Measurements from ENCODE around the gene INPP5A.
"Not testable (repeated sequence)": the region's sequence is repeated elsewhere in the genome, so short reads cannot be mapped to it uniquely, and the experiment has no call there.

Gene INPP5A

DNA sequence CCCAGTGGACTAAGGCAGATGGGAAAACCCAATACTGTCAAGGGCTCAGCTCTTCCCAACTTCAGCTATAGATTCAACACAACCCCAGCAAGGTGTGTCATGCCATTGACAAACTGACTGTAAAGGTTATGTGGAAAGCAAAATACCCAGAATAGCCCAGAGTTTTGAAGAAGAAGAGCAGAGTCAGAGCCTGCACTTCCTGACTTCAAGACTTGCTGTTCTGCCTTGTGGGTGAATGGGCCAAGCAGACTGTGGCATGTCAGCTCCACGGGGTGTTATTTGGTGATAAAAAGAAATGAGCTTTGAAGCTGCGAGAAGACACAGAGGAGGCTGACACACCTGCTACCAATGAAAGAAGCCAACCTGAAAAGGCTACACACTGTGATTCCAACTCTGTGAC, 158.6 kb downstream of the INPP5A start:
- no peak for DNase-seq (ENCODE audit: low read depth)

DNA sequence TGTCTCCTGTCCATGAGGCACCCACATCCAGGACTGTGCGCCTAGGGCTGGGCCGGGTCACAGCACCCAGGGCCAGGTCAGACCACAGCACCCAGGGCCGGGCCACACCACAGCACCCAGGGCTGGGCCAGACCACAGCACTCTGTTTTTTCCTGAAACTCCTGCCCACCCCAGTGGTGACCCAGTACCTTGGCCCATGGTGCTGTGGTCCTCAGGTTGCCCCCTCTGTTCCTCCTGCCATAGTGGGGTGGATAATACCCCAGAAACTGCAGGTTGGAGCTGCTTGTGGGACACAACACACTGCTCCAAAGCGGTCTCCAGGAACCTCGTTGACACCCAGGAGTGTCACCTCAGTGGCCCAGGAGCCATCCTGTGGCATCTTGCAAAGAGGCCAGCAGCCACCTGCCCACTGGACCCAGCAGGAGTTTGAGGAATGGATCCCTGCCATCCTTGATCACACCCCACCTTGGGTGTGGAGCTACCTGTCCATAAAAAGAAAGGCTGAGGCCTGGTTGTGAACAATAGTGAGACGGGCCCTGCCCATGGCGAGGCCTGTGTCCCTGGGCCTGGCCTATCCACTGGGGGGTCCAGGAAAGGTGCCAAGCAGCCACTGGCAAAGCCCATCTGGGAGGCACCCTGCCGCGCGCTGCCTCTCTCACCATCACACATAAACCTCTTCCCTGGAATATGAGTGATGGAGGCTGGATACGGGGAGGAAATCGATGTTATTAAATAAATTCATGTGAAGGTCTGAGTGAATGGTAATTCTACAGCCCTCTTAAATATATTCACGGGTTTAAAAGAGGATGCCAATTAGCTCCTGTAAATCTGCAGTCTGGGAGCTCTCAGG, 159.4 kb downstream of the INPP5A start:
- DNase-seq (ENCODE audit: low read depth): no peak

GRCh38 chr10:132697578-132698200, 160.1 kb downstream of the INPP5A start:
- no peak for DNase-seq (ENCODE audit: low read depth)

DNA sequence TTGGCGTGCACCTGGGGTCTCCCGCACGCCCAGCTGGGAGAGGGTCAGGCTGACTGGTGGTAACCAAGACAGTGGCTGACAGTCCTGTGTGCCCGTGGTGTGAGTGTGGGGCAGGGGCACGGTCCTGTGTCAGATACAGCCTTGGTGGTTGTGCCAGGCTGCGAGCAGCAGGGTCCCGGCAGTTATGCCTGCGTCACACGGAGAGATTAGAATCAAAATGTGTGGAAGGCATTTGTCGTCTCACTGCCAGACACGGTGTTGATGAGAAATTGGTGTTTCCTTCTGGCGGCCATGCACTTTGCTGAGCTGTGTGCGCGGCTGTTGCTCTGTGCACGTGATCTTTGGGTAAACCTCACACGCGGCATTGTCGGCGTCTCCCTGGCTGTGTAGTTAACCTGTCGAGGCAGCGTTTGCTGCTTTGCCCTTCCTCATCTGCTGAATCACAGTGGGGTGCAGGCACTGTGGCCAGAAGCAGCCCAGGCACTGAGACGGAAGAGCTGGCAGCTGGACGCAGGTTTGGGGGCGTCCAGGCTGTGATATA, 160.7 kb downstream of the INPP5A start:
- no peak for DNase-seq (ENCODE audit: low read depth)

DNA sequence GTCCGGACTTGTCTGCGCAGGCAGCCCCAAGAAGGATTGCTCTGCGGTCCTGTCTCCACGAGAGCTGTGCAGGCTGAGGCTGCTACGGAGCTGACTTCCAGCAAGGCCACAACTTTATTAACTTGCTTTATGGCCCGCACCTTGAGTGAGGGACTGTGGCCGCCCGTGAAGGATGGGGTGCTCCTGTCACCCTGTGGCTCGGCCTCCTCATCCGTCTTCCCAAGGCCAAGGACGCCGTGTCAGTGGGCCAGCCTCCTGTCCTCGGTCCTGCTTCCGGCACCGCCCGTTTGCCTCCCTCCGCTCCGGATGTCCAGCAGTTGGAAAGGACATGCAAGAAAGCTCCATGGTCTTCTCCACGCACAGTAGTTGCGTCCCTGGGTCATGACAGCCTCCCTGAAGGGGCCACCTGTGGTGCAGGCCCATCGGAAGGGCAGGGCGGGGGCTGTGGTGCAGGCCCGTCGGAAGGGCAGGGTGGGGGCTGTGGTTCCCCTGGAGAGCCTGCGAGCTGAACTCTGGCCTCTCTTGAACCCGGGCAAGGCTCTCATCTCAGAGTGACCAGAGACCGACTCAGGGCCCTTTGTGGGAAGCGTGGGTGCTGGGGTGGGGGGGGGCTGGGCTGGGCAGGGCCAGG, 161.3 kb downstream of the INPP5A start:
- no peak for DNase-seq (ENCODE audit: low read depth)

- DNase-seq (ENCODE audit: low read depth): no peak
These were observed 162.0 kb downstream of the INPP5A start for GRCh38 chr10:132699411-132700155.

DNA sequence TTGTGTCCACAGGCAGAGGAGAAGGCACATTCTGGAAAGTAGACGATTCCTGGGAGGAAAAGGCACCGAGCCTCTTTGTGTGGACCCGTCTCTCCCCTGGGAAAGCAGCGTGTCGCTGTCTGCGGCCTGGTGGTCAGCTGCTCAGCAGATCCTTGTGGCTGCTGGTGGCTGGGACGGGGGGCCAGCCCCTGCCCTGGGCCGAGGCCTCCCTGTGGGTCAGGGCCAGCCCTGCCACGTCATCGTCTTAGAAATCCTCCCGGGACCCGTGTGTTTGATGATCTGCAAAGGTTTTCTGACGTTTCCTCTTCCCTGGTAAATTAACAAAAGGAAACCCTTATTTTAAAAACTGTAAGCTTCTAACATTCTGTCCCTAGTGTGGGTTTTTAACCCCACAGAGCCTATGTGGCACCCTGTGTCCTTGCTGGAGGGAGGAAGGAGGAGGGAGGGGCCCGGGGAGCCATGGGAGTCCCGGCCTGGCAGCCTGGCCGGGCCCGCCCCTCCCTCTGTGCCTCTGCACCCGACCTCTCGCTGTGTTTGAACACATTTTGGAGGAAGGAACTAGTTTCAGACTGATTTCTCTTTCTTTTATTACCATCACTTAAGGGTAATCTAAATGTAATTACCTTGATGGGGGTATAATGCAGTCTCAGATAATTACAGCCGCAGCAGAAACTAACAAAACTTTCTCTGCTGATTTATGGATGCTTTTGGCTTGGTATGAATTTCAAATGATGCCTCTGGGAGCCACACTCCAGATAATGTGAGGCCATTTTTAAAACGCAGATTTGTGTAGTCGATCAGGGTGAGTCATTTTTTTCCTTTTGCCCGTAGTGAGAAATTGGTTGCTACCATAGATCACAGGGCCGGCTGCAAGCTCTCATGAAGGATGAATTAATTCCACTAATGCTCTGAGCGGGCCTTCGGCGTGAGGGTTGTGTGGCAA, 162.8 kb downstream of the INPP5A start:
- no peak for DNase-seq (ENCODE audit: low read depth)

DNA sequence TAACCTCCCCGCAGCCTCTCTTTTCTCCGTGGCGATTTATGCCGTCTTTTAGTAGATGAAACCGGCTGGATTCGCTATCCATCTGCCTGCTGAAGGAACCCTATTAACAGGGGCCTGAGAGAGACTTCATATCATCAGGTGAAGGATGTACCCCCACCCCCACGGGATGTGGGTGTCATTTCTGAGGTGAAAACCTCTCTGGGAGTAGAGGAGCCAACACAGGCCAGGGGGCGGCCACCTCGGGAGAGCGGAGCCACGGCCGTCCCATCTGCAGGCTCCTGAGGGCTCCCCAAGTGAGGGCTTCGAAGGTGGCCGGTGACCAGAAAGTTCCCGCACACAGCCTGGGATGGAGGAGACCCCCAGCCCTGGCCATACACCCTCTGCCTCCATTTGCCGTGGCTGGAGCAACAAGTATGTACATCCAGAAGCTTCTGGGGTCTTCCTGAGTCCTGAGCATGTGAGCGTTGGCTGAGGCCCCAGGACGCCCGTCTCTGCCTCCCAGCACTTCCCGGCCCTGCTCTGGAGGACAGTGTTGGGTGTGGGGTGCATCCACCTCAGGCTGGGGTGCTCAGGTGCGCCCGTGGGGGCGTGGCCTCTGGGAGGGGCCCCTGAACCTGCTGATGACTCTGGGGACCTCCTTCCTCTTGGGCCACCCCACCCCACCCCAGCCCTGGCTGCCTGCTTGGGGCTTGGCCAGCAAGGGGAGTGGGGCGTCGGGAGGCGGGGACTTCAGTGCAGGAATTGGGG, 163.7 kb downstream of the INPP5A start:
- DNase-seq (ENCODE audit: low read depth): no peak

DNA sequence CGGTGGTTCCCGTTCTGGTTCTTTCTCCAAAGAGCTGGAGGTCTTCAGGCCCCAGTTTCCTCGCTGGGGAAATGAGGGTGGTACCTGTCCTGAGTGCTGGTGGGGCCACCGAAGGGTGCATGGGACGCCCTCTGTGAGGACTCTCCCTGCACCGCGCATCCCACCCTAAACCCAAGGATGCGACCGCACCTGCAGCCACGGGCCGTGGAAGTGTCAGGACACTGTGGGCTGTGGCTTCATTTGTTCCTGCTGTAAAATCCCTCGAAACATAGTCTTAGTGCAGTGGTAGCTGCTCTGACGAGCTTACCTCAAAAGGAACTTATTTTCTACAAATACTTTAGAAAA, 164.2 kb downstream of the INPP5A start:
- no peak for DNase-seq (ENCODE audit: low read depth)

DNA sequence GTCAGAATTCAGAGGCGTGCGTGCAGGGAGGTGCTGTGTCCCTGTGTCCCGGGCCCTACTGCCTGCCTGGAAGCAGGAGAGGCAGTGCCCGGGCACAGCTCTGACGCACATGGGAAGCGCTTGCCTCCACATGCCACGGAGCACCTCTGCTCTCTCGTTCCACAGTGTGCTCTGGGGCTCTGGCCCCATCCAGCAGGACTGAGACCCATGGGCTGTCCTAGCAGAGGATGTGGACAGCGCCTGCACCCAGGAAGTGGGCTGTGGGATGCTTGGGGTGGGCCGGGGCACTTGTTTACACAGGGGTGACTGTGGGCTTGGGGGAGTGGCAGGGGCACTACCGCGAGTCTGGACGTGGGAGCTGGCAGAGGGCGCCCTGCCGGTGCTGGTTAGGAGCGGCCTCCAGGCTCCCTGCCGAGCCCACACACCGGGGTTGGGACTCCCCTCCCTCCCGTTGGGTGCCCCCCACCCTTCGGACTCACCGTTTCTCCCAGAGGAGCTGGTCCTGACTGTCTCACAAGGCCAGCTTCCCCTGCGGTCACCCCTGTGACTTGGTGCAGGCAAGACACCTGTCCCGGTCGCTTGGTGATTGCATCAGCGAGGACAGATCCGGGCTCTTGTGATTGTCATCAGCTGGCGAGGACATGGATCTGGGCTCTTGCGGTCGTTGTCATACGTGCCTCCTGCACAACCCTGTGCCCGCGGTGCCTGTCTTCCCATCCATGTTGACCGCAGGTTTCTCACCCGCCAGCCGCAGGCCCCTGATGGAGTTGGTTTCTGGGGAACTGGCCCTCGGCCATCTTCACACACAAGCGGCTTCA, 165.2 kb downstream of the INPP5A start:
- no peak for DNase-seq (ENCODE audit: low read depth)

GRCh38 chr10:132703419-132704007, 165.9 kb downstream of the INPP5A start:
- DNase-seq (ENCODE audit: low read depth): no peak

GRCh38 chr10:132704008-132704814, 166.6 kb downstream of the INPP5A start:
- no peak for DNase-seq (ENCODE audit: low read depth)

DNA sequence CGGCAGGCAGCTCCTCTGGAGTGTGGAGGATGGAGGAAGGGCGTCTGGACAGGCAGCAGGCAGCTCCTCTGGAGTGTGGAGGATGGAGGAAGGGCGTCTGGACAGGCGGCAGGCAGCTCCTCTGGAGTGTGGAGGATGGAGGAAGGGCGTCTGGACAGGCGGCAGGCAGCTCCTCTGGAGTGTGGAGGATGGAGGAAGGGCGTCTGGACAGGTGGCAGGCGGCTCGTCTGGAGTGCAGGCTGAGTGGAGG, 167.2 kb downstream of the INPP5A start:
- DNase-seq (ENCODE audit: low read depth): not testable (repeated sequence)

GRCh38 chr10:132705173-132705572, 167.6 kb downstream of the INPP5A start:
- no peak for DNase-seq (ENCODE audit: low read depth)

GRCh38 chr10:132705943-132706342, 168.4 kb downstream of the INPP5A start:
- DNase-seq (ENCODE audit: low read depth): no peak

GRCh38 chr10:132706701-132707100, 169.1 kb downstream of the INPP5A start:
- DNase-seq (ENCODE audit: low read depth): no peak

DNA sequence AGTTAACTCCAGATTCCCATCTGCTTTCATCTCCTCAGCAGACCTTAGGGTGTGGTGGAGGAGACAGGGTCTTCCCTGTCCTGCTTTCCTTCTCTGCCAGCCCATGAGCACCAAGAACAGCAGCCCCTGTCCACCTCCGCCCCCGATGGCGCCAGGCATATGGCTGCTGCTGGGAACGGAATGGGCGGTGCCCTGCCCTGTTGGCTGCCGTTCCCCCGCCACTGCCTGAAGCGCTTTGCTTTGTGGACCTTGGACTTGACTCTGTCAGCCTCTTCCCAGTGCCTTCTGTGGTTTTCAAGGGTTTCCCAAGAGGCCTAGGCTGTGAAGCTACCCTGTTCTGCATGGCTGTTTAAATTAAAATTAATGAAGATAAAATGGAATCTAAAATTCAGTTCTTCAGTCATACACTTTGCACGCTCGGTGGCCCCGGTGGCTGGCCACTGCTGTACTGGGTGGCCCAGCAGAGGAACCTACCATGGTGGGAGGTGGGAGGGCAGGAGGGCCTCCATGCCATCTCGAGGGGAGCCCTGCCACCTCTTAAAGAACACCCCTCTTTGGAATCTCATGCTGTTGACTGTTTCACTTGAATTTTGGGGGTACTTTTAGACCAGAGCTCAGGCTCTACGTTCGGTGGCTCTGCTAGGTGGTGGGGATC, 169.7 kb downstream of the INPP5A start:
- no peak for DNase-seq (ENCODE audit: low read depth)

DNA sequence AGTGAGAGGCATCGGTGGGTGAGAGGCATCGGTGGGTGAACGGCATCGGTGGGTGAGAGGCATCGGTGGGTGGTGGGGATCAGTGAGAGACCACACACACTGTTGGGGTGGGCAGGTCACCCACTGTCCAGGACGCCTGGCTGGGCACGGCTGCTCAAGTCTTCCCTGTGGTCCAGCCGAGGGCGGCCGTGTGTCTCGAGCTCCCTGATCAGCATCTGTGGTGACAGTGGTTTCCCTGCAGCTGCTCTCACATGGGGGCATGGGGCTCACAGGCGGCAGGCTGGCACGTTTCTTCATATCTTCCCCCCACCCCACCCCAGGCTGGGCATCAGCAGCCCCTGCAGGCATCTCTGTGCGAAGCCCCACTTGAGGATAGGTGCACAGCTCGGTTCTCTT, 170.2 kb downstream of the INPP5A start:
- DNase-seq (ENCODE audit: low read depth): no peak

All from stimulated activated CD8-positive, alpha-beta memory T cell treated with anti-CD3 and anti-CD28 coated beads, Interleukin-15, amount 100 ng/mL, for 24 hours (primary cell).